Glomerular visceral epithelial cell (primary cell): ENCODE results near the gene DHDH.
"Not testable (repeated sequence)": the region's sequence is repeated elsewhere in the genome, so short reads cannot be mapped to it uniquely, and the experiment has no call there.

Experiments
- DNase-seq: peaks from one replicate; pipeline ENCODE4 v3.0.0-alpha.2; 2016; ENCODE audit errors: extremely low spot score

Gene DHDH

DNA sequence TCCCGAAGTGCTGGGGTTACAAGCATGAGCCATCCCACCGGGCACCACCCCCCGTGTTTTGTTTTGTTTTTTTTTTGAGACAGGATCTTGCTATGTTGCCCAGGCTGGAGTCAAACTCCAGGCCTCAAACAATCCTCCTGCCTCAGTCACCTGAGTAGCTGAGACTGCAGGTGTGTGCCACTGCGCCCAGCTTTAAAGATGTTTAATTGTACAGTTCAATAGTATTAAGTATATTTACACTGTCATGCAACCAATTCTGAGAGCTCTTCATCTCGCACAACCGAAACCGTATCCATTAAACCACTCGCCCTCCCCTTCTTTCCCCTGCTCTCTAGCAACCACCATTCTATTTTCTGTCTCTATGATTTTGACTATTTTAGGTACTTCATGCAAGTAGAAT, 17.7 kb upstream of the DHDH start:
- no peak for DNase-seq

DNA sequence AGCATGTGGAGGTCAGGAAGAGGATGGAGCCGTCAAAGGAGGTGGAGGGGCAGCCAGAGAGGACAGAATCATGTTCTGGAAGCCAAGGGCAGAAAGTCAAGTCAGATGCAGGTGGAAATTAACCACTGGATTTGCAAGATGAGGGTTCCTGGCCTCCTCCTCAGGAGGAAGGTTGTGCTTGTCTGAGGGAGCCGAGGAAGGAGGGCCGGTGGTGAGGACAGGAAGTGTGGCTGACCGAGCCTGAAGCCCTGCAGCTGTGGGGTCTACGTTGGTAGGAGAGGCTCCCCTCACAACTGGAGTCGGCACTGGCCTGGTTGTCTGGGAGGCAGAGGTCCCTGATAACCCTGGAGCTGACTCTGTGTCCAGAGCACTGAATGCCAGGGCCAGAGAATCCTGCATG, 15.4 kb upstream of the DHDH start:
- no peak for DNase-seq

DNA sequence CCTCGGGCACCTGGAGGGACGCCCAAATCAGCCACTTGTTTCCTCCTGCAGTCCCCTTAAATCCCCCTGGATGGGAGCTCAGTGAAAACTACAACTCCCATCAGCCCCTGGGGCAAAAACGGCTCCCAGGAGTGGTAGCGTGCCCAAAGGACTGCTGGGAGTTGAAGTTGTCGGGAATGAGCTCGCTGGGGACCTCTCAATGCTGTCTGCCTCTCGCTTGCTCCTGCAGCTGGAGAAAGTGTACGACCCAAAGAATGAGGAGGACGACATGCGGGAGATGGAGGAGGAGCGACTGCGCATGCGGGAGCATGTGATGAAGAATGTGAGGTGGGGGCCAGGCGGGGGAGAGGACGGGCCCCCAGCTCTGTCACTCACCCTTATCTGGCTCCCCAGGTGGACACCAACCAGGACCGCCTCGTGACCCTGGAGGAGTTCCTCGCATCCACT, 14.7 kb upstream of the DHDH start:
- DNase-seq, result no peak

DNA sequence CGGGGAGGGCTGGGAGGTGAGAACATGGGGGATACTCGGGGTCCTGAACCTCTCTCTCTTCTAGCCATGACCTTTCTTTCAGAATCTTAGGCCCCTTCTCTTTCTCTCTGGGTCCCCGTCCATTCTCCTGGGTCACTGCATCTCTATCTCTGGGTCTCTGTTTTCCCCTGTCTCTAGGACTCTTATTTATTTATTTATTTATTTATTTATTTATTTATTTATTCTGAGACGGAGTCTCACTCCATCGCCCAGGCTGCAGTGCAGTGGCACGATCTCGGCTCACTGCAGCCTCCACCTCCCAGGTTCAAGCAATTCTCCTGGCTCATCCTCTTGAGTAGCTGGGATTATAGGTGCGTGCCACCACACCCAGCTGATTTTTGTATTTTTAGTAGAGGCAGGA, 14.2 kb upstream of the DHDH start:
- DNase-seq, result not testable (repeated sequence)

DNA sequence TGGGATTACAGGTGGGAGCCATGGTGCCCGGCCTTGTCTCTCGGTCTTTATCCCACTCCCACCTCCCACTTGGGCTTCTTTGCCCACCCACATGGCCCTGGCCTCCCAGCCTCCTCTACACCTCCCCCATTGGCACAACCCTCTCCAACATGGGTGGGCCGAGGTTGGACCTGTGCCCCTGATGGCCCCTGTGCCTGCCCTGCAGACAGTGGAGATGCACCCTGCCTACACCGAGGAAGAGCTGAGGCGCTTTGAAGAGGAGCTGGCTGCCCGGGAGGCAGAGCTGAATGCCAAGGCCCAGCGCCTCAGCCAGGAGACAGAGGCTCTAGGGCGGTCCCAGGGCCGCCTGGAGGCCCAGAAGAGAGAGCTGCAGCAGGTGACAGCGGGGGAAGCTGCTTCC, 12.6 kb upstream of the DHDH start:
- no peak for DNase-seq

DNA sequence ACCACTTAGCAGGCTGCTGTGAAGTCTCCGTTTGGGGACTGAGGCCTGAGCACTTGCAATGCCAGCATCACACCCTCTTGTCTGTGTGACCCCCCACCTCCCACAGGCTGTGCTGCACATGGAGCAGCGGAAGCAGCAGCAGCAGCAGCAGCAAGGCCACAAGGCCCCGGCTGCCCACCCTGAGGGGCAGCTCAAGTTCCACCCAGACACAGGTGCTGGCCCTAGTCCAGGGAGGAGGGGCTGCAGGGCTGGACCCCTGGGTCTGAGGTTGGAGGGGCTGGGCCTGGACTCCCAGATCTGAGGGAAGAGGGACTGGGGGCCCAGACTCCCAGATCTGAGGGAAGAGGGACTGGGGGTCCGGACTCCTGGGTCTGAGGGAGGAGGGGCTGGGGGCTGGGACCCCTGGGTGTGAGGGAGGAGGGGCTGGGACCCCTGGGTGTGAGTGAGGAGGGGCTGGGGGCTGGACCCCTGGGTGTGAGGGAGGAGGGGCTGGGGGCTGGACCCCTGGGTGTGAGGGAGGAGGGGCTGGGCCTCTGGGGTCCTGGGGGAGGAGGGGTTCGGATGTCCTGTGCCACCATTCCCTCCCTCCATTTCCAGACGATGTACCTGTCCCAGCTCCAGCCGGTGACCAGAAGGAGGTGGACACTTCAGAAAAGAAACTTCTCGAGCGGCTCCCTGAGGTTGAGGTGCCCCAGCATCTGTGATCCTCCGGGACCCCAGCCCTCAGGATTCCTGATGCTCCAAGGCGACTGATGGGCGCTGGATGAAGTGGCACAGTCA, 11.6 kb upstream of the DHDH start:
- no peak for DNase-seq

DNA sequence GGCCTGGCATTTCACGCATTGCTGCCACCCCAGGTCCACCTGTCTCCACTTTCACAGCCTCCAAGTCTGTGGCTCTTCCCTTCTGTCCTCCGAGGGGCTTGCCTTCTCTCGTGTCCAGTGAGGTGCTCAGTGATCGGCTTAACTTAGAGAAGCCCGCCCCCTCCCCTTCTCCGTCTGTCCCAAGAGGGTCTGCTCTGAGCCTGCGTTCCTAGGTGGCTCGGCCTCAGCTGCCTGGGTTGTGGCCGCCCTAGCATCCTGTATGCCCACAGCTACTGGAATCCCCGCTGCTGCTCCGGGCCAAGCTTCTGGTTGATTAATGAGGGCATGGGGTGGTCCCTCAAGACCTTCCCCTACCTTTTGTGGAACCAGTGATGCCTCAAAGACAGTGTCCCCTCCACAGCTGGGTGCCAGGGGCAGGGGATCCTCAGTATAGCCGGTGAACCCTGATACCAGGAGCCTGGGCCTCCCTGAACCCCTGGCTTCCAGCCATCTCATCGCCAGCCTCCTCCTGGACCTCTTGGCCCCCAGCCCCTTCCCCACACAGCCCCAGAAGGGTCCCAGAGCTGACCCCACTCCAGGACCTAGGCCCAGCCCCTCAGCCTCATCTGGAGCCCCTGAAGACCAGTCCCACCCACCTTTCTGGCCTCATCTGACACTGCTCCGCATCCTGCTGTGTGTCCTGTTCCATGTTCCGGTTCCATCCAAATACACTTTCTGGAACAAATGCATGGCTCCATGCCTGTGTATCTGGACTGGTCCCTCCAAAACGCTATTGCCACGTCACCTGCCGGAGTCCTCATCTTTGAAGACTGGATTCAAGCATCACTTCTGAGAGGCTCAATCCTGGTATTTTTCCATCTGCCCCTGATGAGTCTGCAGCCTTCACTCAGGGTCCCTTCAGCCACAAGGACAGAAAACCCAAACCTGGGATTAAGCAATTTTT, 10.7 kb upstream of the DHDH start:
- no peak for DNase-seq

DNA sequence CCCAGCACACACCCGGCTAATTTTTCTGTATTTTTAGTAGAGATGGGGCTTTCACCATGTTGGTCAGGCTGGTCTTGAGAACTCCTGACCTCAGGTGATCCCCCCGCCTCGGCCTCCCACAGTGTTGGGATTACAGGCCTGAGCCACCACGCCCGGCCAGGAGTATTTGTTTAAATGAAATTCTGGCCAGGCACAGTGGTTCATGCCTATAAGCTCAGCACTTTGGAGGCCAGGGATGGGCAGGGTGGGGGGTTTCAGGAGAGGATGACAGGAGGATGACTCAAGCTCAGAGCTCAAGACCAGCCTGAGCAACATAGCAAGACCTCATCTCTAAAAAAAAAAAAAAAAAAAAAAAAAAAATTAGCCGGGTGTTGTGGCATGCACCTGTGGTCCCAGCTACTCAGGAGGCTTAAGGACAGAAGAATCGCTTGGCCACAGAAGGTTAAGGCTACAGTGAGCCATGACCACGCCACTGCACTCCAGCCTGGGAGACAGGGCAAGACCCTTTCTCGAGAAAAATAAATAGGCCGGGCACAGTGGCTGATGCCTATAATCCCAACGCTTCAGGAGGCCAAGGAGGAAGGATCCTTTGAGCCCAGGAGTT, 8.2 kb upstream of the DHDH start:
- peak; percentile 73 for DNase-seq

DNA sequence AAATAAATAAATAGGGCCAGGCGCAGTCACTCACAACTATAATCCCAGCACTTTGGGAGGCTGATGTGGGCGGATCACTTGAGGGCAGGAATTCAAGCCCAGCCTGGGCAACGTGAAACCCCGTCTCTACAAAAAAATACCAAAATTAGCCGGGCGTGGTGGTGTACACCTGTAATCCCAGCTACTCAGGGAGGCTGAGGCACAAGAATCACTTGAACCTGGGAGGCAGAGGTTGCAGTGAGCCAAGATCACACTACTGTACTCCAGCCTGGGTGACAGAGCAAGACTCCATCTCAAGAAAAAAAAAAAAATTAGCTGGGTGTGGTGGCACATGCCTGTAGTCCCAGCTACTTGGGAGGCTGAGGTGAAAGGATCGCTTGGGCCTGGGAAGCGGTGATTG, 7.6 kb upstream of the DHDH start:
- not testable (repeated sequence) for DNase-seq

DNA sequence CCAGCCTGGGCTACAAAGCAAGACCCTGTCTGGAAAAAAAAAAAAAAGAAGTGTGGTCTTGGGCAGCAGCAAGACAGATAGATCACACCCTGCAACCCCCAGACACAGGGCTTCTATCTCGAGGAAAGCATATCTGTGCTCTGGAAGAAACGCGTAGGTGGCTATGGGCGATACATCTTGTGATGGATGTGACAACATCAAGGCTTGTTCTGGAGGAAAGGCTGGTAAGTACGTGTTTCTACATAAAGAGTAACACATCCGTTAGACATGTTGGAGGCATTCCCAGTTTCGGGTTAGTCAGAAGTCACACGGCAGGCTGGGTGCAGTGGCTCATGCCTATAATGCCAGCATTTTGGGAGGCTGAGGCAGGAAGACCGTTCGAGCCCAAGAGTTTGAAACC, 6.6 kb upstream of the DHDH start:
- peak; percentile 78 for DNase-seq

DNA sequence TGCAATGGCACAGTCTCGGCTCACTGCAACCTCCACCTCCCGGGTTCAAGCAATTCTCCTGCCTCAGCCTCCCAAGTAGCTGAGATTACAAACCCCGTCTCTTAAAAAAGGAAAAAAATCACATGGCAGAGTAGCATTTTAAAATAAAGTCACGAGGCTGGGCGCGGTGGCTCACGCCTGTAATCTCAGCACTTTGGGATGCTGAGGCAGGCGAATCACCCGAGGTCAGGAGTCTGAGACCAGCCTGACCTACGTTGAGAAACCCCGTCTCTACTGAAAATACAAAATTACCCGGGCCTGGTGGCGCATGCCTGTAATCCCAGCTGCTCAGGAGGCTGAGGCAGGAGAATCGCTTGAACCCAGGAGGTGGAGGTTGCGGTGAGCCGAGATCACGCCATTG, 5.8 kb upstream of the DHDH start:
- DNase-seq, result not testable (repeated sequence)

DNA sequence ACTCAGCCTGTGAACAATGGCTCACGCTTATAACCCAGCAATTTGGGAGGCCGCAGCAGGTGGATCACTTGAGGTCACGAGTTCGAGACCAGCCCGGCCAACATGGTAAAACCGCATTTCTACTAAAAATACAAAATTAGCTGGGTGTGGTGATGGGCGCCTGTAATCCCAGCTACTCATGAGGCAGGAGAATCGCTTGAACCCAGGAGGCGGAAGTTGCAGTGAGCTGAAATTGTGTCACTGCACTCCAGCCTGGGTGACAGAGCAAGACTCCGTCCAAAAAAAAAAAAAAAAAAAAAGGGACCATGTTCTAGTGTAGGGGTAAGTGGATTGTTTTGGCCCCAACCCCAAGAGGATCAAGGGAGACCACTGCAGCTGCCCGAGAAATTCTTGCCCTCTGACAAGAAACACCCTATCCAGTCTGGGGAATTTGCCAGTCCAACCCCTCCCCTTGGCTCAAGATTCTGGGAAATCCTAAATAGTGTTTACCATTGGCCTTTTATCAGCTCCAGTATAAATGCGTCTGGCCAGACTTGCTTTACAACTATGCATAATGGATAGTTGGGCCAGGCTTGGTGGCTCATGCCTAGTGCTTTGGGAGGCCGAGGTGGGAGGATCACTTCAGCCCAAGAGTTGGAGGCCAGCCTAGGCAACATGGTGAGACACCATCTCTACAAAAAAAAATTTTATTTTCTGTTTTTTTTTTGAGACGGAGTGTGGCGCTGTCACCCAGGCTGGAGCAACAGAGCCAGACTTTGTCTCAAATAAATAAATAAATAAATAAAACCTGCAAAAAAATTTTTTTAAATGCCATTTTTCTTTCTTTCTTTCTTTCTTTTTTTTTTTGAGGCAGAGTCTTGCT, 5.1 kb upstream of the DHDH start:
- no peak for DNase-seq

DNA sequence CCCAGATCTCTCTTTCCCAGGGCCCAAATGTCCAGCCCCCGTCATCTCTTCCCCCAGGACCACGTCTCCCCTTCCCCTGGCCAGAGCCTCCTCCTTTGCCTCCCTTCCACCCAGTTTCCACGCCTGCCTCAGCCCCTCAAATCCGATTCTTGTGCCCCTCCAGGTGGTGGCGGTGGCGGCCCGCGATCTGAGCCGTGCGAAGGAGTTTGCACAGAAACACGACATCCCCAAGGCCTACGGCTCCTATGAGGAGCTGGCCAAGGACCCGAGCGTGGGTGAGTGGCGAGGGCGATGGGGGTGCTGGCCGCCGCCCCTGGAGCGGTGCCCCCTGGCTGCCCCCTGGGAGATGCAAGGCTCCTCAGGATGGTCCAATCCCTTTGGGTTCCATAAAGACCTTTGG, 1.3 kb downstream of the DHDH start:
- no peak for DNase-seq

DNA sequence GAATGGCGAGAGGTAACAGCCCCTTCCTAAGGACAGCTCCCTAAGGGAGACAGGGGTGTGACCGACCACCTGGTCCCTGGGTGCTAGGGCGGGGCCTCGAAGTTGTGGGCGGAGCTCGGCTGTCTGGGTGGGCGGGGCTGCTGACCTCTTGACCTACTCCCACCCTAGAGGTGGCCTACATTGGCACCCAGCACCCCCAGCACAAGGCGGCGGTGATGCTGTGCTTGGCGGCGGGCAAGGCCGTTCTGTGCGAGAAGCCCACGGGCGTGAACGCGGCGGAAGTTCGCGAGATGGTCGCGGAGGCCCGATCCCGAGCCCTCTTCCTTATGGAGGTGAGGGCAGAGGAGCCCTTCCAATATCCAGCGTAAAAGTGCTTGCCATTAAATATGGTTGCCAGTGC, 2.4 kb downstream of the DHDH start:
- DNase-seq, result no peak

DNA sequence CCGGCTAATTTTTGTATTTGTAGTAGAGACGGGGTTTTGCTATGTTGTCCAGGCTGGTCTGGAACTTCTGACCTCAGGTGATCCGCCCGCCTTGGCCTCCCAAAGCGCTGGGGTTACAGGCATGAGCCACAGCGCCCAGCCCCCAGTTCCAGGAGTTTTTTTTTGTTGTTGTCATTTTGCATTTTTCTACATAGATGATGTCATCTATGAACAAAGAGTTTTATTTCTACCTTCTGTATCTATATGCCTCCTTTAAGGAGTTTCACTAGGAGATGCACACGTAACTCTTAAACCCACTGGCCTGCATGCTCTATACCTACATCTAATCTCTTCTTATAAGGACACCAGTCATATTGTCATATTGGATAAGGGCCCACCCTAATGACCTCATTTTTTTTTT, 4.8 kb downstream of the DHDH start:
- DNase-seq, result no peak

DNA sequence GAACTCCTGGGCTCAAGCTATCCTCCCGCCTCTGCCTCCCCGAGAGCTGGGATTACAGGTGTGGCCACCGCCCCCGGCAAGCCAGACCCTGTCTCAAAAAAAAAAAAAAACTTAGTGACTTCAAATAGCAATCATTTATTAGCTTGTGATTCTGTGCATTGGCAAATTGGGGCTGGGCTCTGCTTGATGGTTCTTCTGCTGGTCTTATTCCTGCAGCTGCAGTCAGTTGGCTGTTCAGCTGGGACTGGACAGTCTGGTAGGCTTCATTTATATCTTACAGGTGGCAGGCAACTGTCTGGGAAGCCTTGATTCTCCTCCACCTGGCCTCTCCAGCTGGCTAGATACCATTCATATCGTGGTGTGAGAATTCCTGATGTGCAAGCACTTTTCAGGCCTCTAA, 7.4 kb downstream of the DHDH start:
- DNase-seq, result no peak

DNA sequence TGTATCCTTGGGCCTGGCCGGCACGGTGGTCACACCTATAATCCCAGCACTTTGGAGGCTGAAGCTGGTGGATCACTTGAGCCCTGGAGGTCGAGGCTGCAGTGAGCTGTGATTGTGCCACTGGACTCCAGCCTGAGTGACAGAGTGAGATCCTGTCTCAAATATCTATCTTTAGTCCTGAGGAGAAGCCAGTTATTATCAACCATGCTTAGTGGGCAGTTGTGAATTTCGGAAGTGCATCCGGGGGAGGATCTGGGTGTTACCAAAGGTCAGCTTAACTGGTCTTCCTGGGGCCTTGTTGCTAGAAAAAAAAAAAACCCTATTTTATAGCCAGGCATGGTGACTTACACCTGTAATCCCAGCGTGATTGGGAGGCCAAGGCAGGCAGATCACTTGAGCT, 9.6 kb downstream of the DHDH start:
- DNase-seq, result no peak

DNA sequence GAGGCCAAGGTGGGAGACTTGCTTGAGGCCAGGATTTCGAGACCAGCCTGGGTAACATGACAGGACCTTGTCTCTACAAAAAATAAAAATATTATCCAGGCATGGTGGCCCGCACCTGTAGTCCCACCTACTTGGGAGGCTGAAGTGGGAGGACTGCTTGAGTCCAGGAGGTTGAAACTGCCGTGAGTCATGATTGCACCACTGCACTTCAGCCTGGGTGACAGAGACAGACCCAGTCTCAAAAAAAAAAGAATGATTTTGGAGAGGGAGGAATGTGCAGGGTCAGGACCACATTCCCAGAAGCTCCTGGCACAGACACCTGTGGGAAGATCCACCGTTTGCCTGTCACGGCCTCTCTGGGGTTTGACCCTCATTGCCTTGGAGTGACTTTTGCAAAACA, 11.9 kb downstream of the DHDH start:
- no peak for DNase-seq

DNA sequence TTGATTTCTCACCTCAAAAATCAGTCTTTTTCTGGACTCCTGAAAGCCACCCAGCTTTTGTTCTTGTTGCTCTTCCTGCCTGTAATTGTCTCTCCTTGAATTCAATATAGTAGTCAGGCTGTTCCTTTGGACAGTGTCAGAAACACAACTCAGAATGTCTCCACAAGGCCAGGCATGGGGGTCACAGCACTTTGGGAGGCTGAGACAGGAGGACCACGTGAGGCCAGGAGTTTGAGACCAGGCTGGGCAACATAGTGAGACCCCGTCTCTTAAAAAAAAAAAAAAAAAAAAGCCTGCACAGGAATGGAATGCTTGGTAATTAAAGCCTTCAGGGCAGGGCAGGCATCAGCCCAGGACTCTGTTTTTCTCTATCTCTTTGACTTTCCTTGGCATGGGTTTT, 12.3 kb downstream of the DHDH start:
- DNase-seq, result no peak

DNA sequence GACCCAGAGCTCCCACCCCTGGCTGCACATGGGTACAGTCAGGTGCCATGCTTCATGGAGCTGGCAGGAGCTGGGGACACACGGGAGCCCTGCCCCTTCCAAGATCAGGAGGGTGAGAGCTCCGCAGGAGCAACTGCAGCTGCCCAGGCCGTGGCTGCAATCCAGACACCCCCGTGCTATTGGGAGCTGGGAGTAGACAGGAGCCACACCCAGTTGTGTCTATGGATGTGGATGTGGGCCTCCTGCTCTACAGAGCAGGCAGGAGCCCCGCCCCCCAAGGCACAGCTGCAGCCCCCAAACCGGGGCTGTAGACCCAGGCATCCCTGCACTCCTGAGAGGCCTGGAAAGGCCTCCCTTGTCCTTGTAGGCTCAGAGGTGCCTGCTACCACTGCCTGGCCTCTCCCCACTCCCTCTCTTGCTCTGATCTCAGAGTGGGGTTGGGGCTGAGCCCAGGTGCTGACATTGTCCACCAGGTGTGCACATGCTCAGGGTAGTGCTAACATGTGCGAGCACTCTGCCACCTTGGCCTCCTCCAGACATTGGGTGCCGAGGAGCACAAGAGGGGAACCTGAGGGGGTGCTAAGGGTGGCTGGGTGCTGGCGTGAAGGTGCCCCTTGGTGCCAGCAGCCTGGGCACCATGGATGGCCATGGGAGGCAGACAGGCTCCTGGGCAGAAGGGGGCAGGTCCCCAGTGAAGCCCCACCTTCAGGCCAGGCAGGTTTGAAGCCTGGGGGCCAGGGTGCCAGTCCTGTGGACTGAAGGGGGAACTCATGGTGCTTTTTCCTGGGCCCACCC, 13.2 kb downstream of the DHDH start:
- DNase-seq, result no peak

DNA sequence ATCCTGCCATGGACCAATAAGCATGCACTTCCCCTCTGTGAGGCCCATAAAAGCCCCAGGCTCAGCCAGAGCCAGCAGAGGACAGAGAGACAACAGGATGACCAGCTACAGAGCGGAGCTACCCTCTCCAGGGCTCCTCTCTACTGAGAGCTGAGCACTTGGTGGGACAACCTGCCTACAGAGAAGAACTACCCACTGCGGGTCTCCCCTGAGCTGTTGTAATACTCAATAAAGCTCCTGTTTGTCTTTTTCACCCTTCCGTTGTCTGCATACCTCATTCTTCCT, 13.7 kb downstream of the DHDH start:
- DNase-seq, result no peak
